HG02610 (cell line): ENCODE data around the gene OTUD6A.

Experiments used
- ATAC-seq: cut with Tn5 transposase; IDR thresholded peaks from one replicate; pipeline ENCODE4 v1.9.1; 2021; ENCODE audit warnings: mild to moderate bottlenecking, moderate library complexity; ENCODE audit not compliant: unreplicated experiment

The OTUD6A gene, protein sequence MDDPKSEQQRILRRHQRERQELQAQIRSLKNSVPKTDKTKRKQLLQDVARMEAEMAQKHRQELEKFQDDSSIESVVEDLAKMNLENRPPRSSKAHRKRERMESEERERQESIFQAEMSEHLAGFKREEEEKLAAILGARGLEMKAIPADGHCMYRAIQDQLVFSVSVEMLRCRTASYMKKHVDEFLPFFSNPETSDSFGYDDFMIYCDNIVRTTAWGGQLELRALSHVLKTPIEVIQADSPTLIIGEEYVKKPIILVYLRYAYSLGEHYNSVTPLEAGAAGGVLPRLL

GRCh38 chrX:70062076-70062475 lies at the start of gene OTUD6A:
Gene OTUD6A (plus strand): TSS chrX:70062457. CDS start chrX:70062525, 68 bp downstream.
- no peak for ATAC-seq

- ATAC-seq = no peak
Measured at GRCh38 chrX:70012756-70013155, 49.5 kb upstream of the OTUD6A start.

- ATAC-seq = no peak
Measured at GRCh38 chrX:70013466-70014381, 48.5 kb upstream of the OTUD6A start.

- no peak for ATAC-seq
Measured at GRCh38 chrX:70016513-70016912, 45.7 kb upstream of the OTUD6A start.

GRCh38 chrX:70022616-70023015 lies 39.6 kb upstream of the OTUD6A start:
- no peak for ATAC-seq

- no peak for ATAC-seq
Measured at GRCh38 chrX:70025464-70025863, 36.8 kb upstream of the OTUD6A start.

GRCh38 chrX:70026112-70026850 lies 36.0 kb upstream of the OTUD6A start:
- no peak for ATAC-seq

DNA sequence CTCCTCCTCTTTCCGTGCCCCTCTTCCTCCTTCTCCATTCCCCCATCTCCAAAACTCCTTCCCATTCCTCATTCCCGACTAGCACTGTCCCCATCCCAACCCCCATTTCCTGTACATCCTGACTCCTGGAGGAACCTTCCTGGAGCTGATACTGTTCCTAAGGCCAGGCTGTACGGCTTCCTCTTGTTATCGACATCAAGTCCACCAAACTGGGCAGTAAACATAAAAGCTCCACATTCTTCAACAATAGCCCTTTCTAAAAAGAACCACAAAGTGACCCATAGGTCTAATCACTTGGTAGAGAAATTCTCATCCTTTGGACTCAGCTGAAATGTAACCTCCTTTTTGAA lies 35.4 kb upstream of the OTUD6A start:
- no peak for ATAC-seq

GRCh38 chrX:70029863-70030262 lies 32.4 kb upstream of the OTUD6A start:
- no peak for ATAC-seq

- no peak for ATAC-seq
Measured at GRCh38 chrX:70030301-70030767, 31.9 kb upstream of the OTUD6A start.

DNA sequence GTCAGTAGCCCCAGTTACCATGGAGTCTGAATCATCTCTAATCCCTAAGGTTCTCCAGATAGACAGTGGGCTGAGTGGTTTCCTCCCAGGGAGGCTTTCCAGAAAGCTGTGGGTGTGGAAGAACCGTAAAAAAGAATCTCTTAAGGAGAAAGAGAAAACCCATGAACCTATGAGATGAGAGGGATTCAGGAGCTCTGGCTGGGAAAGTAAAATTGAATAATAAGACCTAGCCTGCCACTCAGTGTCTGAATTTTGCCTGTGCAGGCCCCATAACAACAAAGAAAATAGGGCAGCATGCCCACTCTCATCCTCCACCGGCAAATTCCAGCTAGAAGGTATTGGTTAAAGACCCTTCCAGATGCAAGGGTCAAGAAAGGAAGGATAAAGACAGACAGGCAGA lies 29.5 kb upstream of the OTUD6A start:
- no peak for ATAC-seq

GRCh38 chrX:70033348-70034051 lies 28.8 kb upstream of the OTUD6A start:
- ATAC-seq = no peak

DNA sequence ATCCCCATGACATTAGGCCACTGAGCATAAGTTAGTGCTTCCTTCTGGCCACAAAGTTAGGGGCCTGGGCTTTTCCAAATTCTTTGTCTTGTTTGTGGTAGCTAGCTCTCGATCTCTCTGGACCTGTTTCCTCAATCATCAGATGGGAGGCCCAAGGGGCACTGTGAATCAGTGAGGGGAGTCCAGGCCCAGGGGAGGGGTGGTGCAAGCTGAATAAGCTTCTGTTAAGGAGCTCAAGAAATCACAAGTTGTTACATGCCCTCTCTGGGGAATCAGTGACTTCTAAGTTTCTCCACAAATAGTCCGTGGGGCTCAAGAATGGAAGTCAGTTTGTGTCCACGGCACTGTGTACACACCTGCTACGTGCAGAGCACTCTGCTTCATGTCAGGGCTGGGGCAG lies 27.6 kb upstream of the OTUD6A start:
- ATAC-seq = no peak

- no peak for ATAC-seq
Measured at GRCh38 chrX:70038515-70038914, 23.7 kb upstream of the OTUD6A start.

- ATAC-seq = no peak
Measured at GRCh38 chrX:70038951-70039350, 23.3 kb upstream of the OTUD6A start.

GRCh38 chrX:70039758-70040157 lies 22.5 kb upstream of the OTUD6A start:
- ATAC-seq = no peak

- no peak for ATAC-seq
Measured at GRCh38 chrX:70041993-70042392, 20.3 kb upstream of the OTUD6A start.

GRCh38 chrX:70042399-70043371 lies 19.6 kb upstream of the OTUD6A start:
- ATAC-seq = no peak

DNA sequence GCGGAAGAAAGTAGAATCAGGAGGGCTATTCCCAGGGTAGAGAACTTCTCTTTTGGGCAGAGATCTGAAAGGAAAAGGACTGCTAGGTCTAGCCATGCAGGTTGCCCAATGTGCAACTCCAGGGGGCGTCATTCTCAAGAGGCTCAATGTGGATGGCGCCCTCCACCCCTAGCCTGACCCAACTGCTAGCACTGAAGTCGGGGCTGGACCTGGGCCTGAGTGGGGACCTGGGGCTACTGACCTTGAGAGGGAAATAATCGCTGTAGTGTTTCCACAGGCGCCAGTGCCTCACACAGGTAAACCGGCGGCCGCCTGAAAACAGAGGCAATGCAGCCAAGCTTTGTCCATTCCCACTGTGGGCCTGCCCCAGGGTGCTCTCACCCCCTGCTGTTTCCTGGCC lies 18.6 kb upstream of the OTUD6A start:
- no peak for ATAC-seq
